Measurements from ENCODE around the gene TIMM29. TPM values are rescaled to one million over a fixed set of nuclear protein-coding genes. Genes with fewer than 3 reads are reported as not detected.

TIMM29 gene
- total and polyA plus RNA-seq, 2 of the 13 experiments (the other 11 are each of a cell fraction or from before 2014, with no cell fraction given): 7.1 to 33.8 TPM

DNA sequence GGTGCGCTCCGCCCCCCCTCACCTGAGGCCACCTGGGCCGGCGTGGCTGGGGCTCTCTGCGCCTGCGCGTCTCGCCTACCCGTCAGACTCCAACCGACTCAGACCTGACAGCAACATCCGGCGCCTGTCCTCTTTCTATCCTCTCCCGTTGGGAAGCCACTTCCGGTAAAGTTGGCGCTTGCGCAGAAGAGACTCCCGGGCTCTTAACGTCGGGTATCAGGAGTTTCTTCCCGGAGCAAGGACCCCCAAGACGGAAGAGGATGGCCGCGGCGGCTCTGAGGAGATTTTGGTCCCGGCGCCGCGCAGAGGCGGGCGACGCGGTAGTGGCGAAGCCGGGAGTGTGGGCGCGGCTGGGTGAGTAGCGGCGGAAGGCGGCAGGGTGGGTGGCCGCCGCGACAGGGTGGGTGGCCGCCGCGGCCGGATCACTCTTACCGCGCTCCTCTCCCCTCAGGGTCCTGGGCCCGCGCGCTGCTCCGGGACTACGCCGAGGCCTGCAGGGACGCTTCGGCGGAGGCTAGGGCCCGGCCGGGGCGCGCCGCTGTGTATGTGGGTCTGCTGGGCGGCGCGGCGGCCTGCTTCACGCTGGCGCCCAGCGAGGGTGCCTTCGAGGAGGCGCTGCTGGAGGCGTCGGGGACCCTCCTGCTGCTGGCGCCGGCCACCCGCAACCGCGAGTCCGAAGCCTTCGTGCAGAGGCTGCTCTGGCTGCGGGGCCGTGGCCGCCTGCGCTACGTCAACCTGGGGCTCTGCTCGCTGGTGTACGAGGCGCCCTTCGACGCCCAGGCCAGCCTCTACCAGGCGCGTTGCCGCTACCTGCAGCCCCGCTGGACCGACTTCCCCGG is at the start of gene TIMM29, which contains the start of gene YIPF2 (continued):
- no peak for TF ChIP-seq RARG (CRISPR knock-in tag; IDR thresholded peaks at IDR 0.05; ENCODE audit: low read depth)
- peak; percentile 77; the same call in 1 of the 2 replicates for TF ChIP-seq KDM2A (CRISPR knock-in tag; IDR thresholded peaks at IDR 0.05; ENCODE audit: borderline replicate concordance, low read depth)
- TF ChIP-seq MAFG (CRISPR knock-in tag; IDR thresholded peaks at IDR 0.05): 0 out of 2 replicates have a peak, but pooled peaks have one; percentile 50
- TF ChIP-seq, protein P1, sequence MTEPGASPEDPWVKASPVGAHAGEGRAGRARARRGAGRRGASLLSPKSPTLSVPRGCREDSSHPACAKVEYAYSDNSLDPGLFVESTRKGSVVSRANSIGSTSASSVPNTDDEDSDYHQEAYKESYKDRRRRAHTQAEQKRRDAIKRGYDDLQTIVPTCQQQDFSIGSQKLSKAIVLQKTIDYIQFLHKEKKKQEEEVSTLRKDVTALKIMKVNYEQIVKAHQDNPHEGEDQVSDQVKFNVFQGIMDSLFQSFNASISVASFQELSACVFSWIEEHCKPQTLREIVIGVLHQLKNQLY (CRISPR knock-in tag; IDR thresholded peaks at IDR 0.05): no peak
- TF ChIP-seq HNRNPK (IDR thresholded peaks at IDR 0.05; ENCODE audit: low read depth, low read length, poor library complexity, severe bottlenecking): no peak
- TF ChIP-seq, protein P2, sequence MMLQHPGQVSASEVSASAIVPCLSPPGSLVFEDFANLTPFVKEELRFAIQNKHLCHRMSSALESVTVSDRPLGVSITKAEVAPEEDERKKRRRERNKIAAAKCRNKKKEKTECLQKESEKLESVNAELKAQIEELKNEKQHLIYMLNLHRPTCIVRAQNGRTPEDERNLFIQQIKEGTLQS (CRISPR knock-in tag; IDR thresholded peaks at IDR 0.05): peak; percentile 27
- no peak for TF ChIP-seq CEBPB (IDR thresholded peaks at IDR 0.05; ENCODE audit: borderline replicate concordance, low read depth, low read length)
- no peak for TF ChIP-seq ZNF781 (CRISPR knock-in tag; IDR thresholded peaks at IDR 0.05; ENCODE audit: borderline replicate concordance, not compliant biosample characterization)
- TF ChIP-seq CCAR2 (optimal IDR thresholded peaks at IDR 0.05; ENCODE audit: low read depth, low read length): peak; percentile 90
- TF ChIP-seq, protein P3, sequence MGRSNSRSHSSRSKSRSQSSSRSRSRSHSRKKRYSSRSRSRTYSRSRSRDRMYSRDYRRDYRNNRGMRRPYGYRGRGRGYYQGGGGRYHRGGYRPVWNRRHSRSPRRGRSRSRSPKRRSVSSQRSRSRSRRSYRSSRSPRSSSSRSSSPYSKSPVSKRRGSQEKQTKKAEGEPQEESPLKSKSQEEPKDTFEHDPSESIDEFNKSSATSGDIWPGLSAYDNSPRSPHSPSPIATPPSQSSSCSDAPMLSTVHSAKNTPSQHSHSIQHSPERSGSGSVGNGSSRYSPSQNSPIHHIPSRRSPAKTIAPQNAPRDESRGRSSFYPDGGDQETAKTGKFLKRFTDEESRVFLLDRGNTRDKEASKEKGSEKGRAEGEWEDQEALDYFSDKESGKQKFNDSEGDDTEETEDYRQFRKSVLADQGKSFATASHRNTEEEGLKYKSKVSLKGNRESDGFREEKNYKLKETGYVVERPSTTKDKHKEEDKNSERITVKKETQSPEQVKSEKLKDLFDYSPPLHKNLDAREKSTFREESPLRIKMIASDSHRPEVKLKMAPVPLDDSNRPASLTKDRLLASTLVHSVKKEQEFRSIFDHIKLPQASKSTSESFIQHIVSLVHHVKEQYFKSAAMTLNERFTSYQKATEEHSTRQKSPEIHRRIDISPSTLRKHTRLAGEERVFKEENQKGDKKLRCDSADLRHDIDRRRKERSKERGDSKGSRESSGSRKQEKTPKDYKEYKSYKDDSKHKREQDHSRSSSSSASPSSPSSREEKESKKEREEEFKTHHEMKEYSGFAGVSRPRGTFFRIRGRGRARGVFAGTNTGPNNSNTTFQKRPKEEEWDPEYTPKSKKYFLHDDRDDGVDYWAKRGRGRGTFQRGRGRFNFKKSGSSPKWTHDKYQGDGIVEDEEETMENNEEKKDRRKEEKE (IDR thresholded peaks at IDR 0.05): no peak
- no peak for TF ChIP-seq SCMH1 (CRISPR knock-in tag; IDR thresholded peaks at IDR 0.05; ENCODE audit: borderline replicate concordance)
- 0 out of 2 replicates have a peak, but pooled peaks have one; percentile 23 for TF ChIP-seq ZBTB3 (CRISPR knock-in tag; IDR thresholded peaks at IDR 0.05; ENCODE audit: borderline replicate concordance, low read depth)
- TF ChIP-seq ATF7-NPFF (CRISPR knock-in tag; IDR thresholded peaks at IDR 0.05; ENCODE audit: low read depth): peak; percentile 56
- no peak for TF ChIP-seq ZNF557 (CRISPR knock-in tag; IDR thresholded peaks at IDR 0.05)
- TF ChIP-seq NR3C1 (CRISPR knock-in tag; IDR thresholded peaks at IDR 0.05): no peak
- TF ChIP-seq, protein P4, sequence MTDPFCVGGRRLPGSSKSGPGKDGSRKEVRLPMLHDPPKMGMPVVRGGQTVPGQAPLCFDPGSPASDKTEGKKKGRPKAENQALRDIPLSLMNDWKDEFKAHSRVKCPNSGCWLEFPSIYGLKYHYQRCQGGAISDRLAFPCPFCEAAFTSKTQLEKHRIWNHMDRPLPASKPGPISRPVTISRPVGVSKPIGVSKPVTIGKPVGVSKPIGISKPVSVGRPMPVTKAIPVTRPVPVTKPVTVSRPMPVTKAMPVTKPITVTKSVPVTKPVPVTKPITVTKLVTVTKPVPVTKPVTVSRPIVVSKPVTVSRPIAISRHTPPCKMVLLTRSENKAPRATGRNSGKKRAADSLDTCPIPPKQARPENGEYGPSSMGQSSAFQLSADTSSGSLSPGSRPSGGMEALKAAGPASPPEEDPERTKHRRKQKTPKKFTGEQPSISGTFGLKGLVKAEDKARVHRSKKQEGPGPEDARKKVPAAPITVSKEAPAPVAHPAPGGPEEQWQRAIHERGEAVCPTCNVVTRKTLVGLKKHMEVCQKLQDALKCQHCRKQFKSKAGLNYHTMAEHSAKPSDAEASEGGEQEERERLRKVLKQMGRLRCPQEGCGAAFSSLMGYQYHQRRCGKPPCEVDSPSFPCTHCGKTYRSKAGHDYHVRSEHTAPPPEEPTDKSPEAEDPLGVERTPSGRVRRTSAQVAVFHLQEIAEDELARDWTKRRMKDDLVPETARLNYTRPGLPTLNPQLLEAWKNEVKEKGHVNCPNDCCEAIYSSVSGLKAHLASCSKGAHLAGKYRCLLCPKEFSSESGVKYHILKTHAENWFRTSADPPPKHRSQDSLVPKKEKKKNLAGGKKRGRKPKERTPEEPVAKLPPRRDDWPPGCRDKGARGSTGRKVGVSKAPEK (CRISPR knock-in tag; IDR thresholded peaks at IDR 0.05; ENCODE audit: borderline replicate concordance): no peak
- TF ChIP-seq RFXAP (CRISPR knock-in tag; IDR thresholded peaks at IDR 0.05; ENCODE audit: borderline replicate concordance): no peak; the same call in 1 of the 2 replicates
- TF ChIP-seq, protein P5, sequence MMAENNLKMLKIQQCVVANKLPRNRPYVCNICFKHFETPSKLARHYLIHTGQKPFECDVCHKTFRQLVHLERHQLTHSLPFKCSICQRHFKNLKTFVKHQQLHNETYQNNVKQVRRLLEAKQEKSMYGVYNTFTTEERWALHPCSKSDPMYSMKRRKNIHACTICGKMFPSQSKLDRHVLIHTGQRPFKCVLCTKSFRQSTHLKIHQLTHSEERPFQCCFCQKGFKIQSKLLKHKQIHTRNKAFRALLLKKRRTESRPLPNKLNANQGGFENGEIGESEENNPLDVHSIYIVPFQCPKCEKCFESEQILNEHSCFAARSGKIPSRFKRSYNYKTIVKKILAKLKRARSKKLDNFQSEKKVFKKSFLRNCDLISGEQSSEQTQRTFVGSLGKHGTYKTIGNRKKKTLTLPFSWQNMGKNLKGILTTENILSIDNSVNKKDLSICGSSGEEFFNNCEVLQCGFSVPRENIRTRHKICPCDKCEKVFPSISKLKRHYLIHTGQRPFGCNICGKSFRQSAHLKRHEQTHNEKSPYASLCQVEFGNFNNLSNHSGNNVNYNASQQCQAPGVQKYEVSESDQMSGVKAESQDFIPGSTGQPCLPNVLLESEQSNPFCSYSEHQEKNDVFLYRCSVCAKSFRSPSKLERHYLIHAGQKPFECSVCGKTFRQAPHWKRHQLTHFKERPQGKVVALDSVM (CRISPR knock-in tag; IDR thresholded peaks at IDR 0.05): peak; percentile 45

All from HepG2 (cell line).